SHP77 (cell line): ENCODE measurements around the gene SERPINF2.
"Not testable (repeated sequence)": the region's sequence is repeated elsewhere in the genome, so short reads cannot be mapped to it uniquely, and the experiment has no call there.

Experiments used
- DNase-seq, 2 experiments: peaks; one replicate each; lab custom pipeline; 2025; lab: John Stamatoyannopoulos, UW

The SERPINF2 gene

GRCh38 chr17:1742371-1743087, at the start of gene SERPINF2:
Gene SERPINF2 (plus strand): TSS chr17:1742871. CDS start chr17:1744996, 2,125 bp downstream.
- no peak for DNase-seq

- no peak for DNase-seq
These were observed 49.3 kb upstream of the SERPINF2 start for GRCh38 chr17:1693339-1693738.

GRCh38 chr17:1695365-1695764, 47.3 kb upstream of the SERPINF2 start:
- no peak for DNase-seq

- DNase-seq, result no peak
These were observed 45.0 kb upstream of the SERPINF2 start for GRCh38 chr17:1697681-1698080.

GRCh38 chr17:1699891-1700290, 42.8 kb upstream of the SERPINF2 start:
- peak in 1 of 2 experiments; percentile 26 for DNase-seq

GRCh38 chr17:1703063-1703462, 39.6 kb upstream of the SERPINF2 start:
- DNase-seq, result no peak

GRCh38 chr17:1705004-1705403, 37.7 kb upstream of the SERPINF2 start:
- DNase-seq, result no peak

- no peak for DNase-seq
These were observed 35.6 kb upstream of the SERPINF2 start for GRCh38 chr17:1707107-1707506.

- not testable (repeated sequence) for DNase-seq
These were observed 33.8 kb upstream of the SERPINF2 start for GRCh38 chr17:1708791-1709346.

- no peak for DNase-seq
These were observed 33.2 kb upstream of the SERPINF2 start for GRCh38 chr17:1709403-1709951.

- DNase-seq, result peak in 1 of 2 experiments; percentile 42
These were observed 32.5 kb upstream of the SERPINF2 start, which contains the start of gene TLCD2 for GRCh38 chr17:1709971-1710806. Gene TLCD2 (minus strand): TSS chr17:1710377. CDS start chr17:1710242, 135 bp downstream.

GRCh38 chr17:1710807-1711553, 31.7 kb upstream of the SERPINF2 start:
- DNase-seq, result no peak

GRCh38 chr17:1711804-1712203, 30.9 kb upstream of the SERPINF2 start:
- no peak for DNase-seq

GRCh38 chr17:1712271-1712670, 30.4 kb upstream of the SERPINF2 start:
- no peak for DNase-seq

- no peak for DNase-seq
These were observed 29.4 kb upstream of the SERPINF2 start for GRCh38 chr17:1713160-1713877.

GRCh38 chr17:1713878-1714426, 28.7 kb upstream of the SERPINF2 start:
- peak; percentile 47 to 85 for DNase-seq

GRCh38 chr17:1714427-1714979, 28.2 kb upstream of the SERPINF2 start:
- peak; percentile 59 to 92 for DNase-seq

- DNase-seq, result peak; percentile 35 to 69
These were observed 27.5 kb upstream of the SERPINF2 start for GRCh38 chr17:1714980-1715802.

- DNase-seq, result no peak
These were observed 26.9 kb upstream of the SERPINF2 start for GRCh38 chr17:1715803-1716075.
